COLO829 (cell line): ENCODE measurements around the gene DNAJB14.

Experiments
- DNase-seq: peaks from one replicate; pipeline ENCODE4 v3.0.0; 2012; ENCODE audit warnings: low spot score

DNAJB14 gene

GRCh38 chr4:99943904-99944437, 2.4 kb downstream of the DNAJB14 start:
- no peak for DNase-seq

- DNase-seq: no peak
These were observed 8.1 kb downstream of the DNAJB14 start for GRCh38 chr4:99938243-99938753.

GRCh38 chr4:99934891-99935290, 11.5 kb downstream of the DNAJB14 start:
- DNase-seq: no peak

- DNase-seq: no peak
These were observed 18.9 kb downstream of the DNAJB14 start for GRCh38 chr4:99927566-99927965.

- no peak for DNase-seq
These were observed 25.2 kb downstream of the DNAJB14 start for GRCh38 chr4:99921174-99921573.

- no peak for DNase-seq
These were observed 27.8 kb downstream of the DNAJB14 start for GRCh38 chr4:99918656-99919055.

GRCh38 chr4:99917575-99917974, 28.8 kb downstream of the DNAJB14 start:
- no peak for DNase-seq

GRCh38 chr4:99915449-99915848, 31.0 kb downstream of the DNAJB14 start:
- DNase-seq: no peak

GRCh38 chr4:99894998-99895397, 51.4 kb downstream of the DNAJB14 start:
- no peak for DNase-seq

- peak; percentile 91 for DNase-seq
These were observed 52.0 kb downstream of the DNAJB14 start, which contains the start of gene LAMTOR3 for GRCh38 chr4:99894161-99894997. Gene LAMTOR3 (minus strand): TSS chr4:99894427. CDS start chr4:99893963, 464 bp downstream.

- no peak for DNase-seq
These were observed 52.6 kb downstream of the DNAJB14 start for GRCh38 chr4:99893839-99894160.

- no peak for DNase-seq
These were observed 53.4 kb downstream of the DNAJB14 start for GRCh38 chr4:99893029-99893428.

- no peak for DNase-seq
These were observed 55.1 kb downstream of the DNAJB14 start for GRCh38 chr4:99891351-99891750.

GRCh38 chr4:99887837-99888236, 58.6 kb downstream of the DNAJB14 start:
- no peak for DNase-seq

- peak; percentile 48 for DNase-seq
These were observed 60.3 kb downstream of the DNAJB14 start for GRCh38 chr4:99886146-99886545.

- no peak for DNase-seq
These were observed 60.7 kb downstream of the DNAJB14 start for GRCh38 chr4:99885687-99886086.

GRCh38 chr4:99885063-99885664, 61.3 kb downstream of the DNAJB14 start:
- peak; percentile 56 for DNase-seq

- no peak for DNase-seq
These were observed 67.0 kb downstream of the DNAJB14 start for GRCh38 chr4:99879458-99879857.

- no peak for DNase-seq
These were observed 67.8 kb downstream of the DNAJB14 start for GRCh38 chr4:99878604-99879003.

GRCh38 chr4:99876946-99877345, 69.5 kb downstream of the DNAJB14 start:
- no peak for DNase-seq

- DNase-seq: no peak
These were observed 71.3 kb downstream of the DNAJB14 start for GRCh38 chr4:99875071-99875470.

- no peak for DNase-seq
These were observed 73.8 kb downstream of the DNAJB14 start for GRCh38 chr4:99872570-99872969.

- DNase-seq: no peak
These were observed 78.3 kb downstream of the DNAJB14 start for GRCh38 chr4:99868126-99868596.
